Fibroblast of the aortic adventitia (primary cell): ENCODE data around the gene CFAP157. TPM values are rescaled to one million over a fixed set of nuclear protein-coding genes. Genes with fewer than 3 reads are reported as not detected.

ENCODE experiments used
- DNase-seq: peaks from one replicate; pipeline ENCODE4 v3.0.0-alpha.2; 2010; ENCODE audit warnings: low read depth
- H3K4me3 ChIP-seq: 2 replicates; pipeline ENCODE4 v1.5.1; 2011; ENCODE audit warnings: low read depth, mild to moderate bottlenecking, control low read depth, low read length, moderate library complexity
- total RNA-seq: library from RNA; depleted of rRNA; stranded (reverse); fragments of >200 nt; gene quantifications from 2 replicates; pipeline ENCODE4 v1.2.3, GENCODE V29; 2012; ENCODE audit warnings: low replicate concordance
- TF ChIP-seq, protein P1 (sequence below): IDR thresholded peaks from 2 replicates; pipeline ENCODE4 v1.5.1; 2011; ENCODE audit warnings: mild to moderate bottlenecking, low read length, control low read depth, inconsistent platforms; ENCODE audit not compliant: insufficient read depth

CFAP157 gene
- total RNA-seq, 1 donor: 0.09 TPM

DNA sequence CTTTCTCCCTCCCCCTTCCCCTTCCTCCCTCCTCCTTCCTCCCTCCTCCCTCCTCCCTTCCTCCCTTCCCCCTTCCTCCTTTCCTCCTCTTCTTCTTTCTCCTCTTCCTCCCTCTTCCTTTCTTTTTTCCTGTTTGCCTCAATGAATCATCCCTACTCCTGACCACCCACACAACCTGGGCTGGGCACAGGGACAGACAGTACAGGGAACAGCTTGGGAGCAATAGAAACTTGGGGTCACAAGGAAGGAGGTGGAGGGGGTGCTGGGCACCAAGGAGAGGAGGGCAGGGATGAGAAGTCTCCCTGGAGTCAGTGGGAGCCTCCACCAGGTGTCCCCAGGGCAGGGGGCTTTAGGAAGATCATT lies 14.1 kb downstream of the CFAP157 start:
- no peak overlapping the region for H3K4me3 ChIP-seq
- no peak for DNase-seq

DNA sequence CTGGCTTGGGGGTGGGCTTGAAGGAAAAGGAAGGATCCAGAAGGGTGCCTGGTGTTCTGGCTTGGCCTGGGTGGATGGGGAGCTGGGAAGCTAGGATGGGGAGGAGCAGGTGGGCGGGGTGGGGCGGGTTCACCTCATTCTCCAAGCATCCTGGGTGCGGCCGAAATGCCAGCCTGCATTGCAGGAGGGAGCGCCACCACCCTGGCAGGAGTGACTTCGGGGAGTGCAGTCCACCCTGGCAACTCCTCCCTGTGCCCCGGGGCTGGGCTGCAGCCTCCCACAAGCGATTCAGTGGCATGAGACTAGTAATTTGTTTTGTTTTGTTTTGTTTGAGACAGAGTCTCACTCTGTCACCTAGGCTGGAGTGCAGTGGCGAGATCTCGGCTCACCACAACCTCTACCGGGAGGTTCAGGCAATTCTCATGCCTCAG lies 14.6 kb downstream of the CFAP157 start:
- DNase-seq: no peak
- no peak overlapping the region for H3K4me3 ChIP-seq
- TF ChIP-seq, protein P1, sequence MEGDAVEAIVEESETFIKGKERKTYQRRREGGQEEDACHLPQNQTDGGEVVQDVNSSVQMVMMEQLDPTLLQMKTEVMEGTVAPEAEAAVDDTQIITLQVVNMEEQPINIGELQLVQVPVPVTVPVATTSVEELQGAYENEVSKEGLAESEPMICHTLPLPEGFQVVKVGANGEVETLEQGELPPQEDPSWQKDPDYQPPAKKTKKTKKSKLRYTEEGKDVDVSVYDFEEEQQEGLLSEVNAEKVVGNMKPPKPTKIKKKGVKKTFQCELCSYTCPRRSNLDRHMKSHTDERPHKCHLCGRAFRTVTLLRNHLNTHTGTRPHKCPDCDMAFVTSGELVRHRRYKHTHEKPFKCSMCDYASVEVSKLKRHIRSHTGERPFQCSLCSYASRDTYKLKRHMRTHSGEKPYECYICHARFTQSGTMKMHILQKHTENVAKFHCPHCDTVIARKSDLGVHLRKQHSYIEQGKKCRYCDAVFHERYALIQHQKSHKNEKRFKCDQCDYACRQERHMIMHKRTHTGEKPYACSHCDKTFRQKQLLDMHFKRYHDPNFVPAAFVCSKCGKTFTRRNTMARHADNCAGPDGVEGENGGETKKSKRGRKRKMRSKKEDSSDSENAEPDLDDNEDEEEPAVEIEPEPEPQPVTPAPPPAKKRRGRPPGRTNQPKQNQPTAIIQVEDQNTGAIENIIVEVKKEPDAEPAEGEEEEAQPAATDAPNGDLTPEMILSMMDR: no peak

More for the DNA sequence above, 14.1 kb downstream of the CFAP157 start:
- TF ChIP-seq, protein P1: no peak

DNA sequence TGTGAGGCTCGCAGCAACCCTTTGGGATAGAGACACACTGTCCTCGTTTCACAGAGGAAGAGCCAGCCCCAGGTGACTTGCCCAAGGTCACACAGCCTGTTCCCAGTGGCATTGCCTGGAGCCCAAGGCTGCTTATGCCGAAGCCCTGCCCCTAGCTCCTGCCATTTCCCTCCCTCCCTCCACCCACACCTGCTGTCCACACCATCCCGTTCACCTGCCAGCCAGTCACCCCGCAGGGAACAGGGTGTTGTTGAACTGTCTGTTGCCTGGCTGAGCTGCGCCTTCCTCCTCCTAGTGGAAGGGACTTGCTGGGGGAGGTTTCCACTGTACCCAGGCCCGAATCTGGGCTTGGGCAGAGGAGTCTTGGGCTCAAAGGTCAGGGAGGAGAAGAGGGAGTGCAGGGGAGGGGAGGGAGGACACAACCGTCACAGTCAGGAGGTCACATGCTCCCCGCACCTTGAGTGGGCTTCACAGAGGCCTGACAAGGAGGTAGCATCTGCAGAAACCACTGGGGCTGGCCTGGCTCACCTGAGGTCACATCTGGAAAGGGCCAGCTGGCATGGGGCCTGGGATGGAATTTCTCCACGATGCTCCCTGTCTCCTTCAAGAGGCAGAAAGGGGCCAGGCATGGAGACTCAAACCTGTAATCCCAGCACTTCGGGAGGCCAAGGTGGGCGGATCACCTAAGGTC lies 15.4 kb downstream of the CFAP157 start:
- no peak for DNase-seq
- TF ChIP-seq, protein P1: no peak
- H3K4me3 ChIP-seq: no peak overlapping the region

DNA sequence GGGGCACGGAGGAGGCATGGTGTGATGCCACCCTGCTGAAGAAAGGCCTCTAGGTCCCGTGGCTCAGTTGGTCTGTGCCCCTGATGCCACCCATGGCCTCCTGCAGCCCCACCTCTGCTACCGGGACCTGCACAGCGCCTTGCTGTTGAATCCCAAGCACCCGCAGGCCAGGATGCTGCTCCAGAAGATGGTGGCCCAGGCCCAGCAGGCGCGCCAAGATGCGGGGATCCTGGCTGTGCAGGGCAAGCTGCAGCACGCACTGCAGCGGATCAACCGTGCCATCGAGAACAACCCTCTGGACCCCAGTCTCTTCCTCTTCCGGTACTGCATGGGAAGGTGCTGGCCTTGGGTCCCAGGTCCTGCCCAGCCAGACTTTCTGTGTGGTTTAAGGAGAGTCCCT lies 16.2 kb downstream of the CFAP157 start:
- TF ChIP-seq, protein P1: no peak
- DNase-seq: no peak
- no peak overlapping the region for H3K4me3 ChIP-seq

DNA sequence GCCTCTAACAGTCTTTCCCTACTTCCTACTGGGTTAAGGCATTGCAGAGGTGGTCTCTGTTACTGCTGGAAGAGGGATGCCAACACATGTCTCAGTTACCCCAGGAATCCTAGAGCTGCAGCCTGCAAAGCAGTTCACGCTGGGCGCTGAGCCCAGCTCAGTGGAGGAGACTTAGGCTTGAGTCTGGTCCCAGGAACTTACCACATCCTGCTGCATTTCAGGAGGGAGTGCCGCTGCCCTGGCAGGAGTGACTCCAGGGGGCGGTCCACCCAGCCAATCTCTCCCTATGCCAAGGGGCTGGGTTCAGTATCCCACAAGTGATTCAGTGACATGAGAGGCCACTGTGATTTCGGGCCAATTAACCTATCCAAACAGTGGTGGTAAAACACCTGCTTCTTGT lies 16.7 kb downstream of the CFAP157 start:
- DNase-seq: peak; percentile 85
- H3K4me3 ChIP-seq: no peak overlapping the region
- TF ChIP-seq, protein P1: peak; percentile 38

DNA sequence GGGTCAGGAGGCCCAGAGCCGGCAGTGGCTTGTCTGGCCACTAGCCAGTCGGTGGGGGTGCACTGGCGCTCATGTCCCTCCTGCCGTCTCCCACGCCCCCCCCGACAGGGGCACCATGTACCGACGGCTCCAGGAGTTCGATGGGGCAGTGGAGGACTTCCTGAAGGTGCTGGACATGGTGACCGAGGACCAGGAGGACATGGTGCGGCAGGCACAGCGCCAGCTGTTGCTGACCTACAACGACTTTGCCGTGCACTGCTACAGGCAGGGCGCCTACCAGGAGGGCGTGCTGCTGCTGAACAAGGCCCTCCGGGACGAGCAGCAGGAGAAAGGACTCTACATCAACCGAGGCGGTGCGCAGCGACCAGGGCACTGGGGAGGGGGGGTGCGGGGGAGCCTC lies 17.2 kb downstream of the CFAP157 start:
- TF ChIP-seq, protein P1: no peak
- no peak for DNase-seq
- H3K4me3 ChIP-seq: no peak overlapping the region

DNA sequence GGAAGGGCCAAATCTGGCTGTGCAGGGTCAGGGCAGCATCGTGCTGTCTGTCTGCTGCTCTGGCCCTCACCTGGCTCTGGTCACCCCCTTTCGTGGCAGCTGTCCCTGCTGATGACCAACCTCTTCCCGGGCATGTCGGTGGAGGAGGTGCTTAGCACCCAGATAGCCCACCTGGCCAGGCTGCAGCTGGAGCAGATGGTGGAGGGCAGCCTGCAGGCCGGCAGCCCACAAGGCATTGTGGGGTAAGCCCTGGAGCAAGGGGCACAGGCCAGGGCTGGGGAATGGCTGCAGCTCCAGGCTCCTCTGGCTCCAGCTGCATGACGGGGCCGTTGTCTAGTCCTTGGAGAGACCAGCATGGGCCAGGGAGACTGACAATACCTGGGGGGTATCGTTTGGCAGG lies 20.1 kb downstream of the CFAP157 start:
- H3K4me3 ChIP-seq: no peak overlapping the region
- TF ChIP-seq, protein P1: no peak
- DNase-seq: no peak
